H9 (cell line): ENCODE data around the gene NEURL1. TPM values are rescaled to one million over a fixed set of nuclear protein-coding genes. Genes with fewer than 3 reads are reported as not detected.

Experiments
- DNase-seq: peaks from one replicate; pipeline ENCODE4 v3.0.0-alpha.2; 2017
- H2AFZ ChIP-seq: one replicate; pipeline ENCODE4 v1.6.1; 2013; ENCODE audit warnings: mild to moderate bottlenecking, low read length, control low read depth, moderate library complexity
- H2AK5ac ChIP-seq: 2 replicates; pipeline ENCODE4 v1.6.1; 2013; ENCODE audit warnings: low read length, control low read depth, mixed read lengths; ENCODE audit not compliant: insufficient read length
- H2BK120ac ChIP-seq: one replicate; pipeline ENCODE4 v1.6.1; 2013; ENCODE audit warnings: low read depth, mild to moderate bottlenecking, low read length, control low read depth, inconsistent platforms; ENCODE audit not compliant: poor library complexity, severe bottlenecking
- H2BK12ac ChIP-seq: 2 replicates; pipeline ENCODE4 v1.6.1; 2013; ENCODE audit warnings: low read length, control low read depth, mixed read lengths, low read depth; ENCODE audit not compliant: insufficient read length
- H2BK15ac ChIP-seq: 2 replicates; pipeline ENCODE4 v1.6.1; 2013; ENCODE audit warnings: low read depth, low read length, control low read depth
- H2BK20ac ChIP-seq: one replicate; pipeline ENCODE4 v1.6.1; 2013; ENCODE audit warnings: low read depth, mild to moderate bottlenecking, low read length, control low read depth, inconsistent platforms; ENCODE audit not compliant: poor library complexity, severe bottlenecking
- H2BK5ac ChIP-seq: 2 replicates; pipeline ENCODE4 v1.6.1; 2013; ENCODE audit warnings: low read length, control low read depth, mixed read lengths; ENCODE audit not compliant: insufficient read length
- H3K14ac ChIP-seq: 2 replicates; pipeline ENCODE4 v1.6.1; 2013; ENCODE audit warnings: low read length, control low read depth; ENCODE audit not compliant: insufficient read depth
- H3K18ac ChIP-seq: 2 replicates; pipeline ENCODE4 v1.6.1; 2013; ENCODE audit warnings: low read depth, mild to moderate bottlenecking, mixed read lengths, low read length, control low read depth; ENCODE audit not compliant: insufficient read length
- H3K23ac ChIP-seq: 2 replicates; pipeline ENCODE4 v1.6.1; 2013; ENCODE audit warnings: low read length, control low read depth, mixed read lengths, low read depth; ENCODE audit not compliant: insufficient read length
- H3K23me2 ChIP-seq: 2 replicates; pipeline ENCODE4 v1.6.1; 2013; ENCODE audit warnings: low read depth, mild to moderate bottlenecking, mixed read lengths, low read length, control low read depth; ENCODE audit not compliant: insufficient read length, poor library complexity, severe bottlenecking
- H3K27ac ChIP-seq: 2 replicates; pipeline ENCODE4 v1.5.1; 2013; ENCODE audit warnings: low read length, control low read depth, mixed read lengths, low read depth; ENCODE audit not compliant: insufficient read length
- H3K27me3 ChIP-seq: 2 replicates; pipeline ENCODE4 v1.6.1; 2013; ENCODE audit warnings: low read length, control low read depth, inconsistent platforms; ENCODE audit not compliant: insufficient read depth
- H3K4ac ChIP-seq: 2 replicates; pipeline ENCODE4 v1.6.1; 2013; ENCODE audit warnings: low read depth, mild to moderate bottlenecking, control low read depth, inconsistent platforms, low read length, moderate library complexity
- H3K4me1 ChIP-seq: 2 replicates; pipeline ENCODE4 v1.6.1; 2013; ENCODE audit warnings: low read length, control low read depth, inconsistent platforms; ENCODE audit not compliant: insufficient read depth
- H3K4me2 ChIP-seq: 2 replicates; pipeline ENCODE4 v1.6.1; 2013; ENCODE audit warnings: low read length, control low read depth, mixed read lengths; ENCODE audit not compliant: insufficient read length, insufficient read depth
- H3K56ac ChIP-seq: 2 replicates; pipeline ENCODE4 v1.6.1; 2013; ENCODE audit warnings: low read depth, mild to moderate bottlenecking, mixed read lengths, low read length, control low read depth; ENCODE audit not compliant: insufficient read length
- H3K79me1 ChIP-seq: 2 replicates; pipeline ENCODE4 v1.6.1; 2013; ENCODE audit warnings: low read depth, mild to moderate bottlenecking, moderate library complexity, low read length, control low read depth, inconsistent platforms; ENCODE audit not compliant: insufficient read depth, poor library complexity, severe bottlenecking
- H3K79me2 ChIP-seq: 2 replicates; pipeline ENCODE4 v1.6.1; 2013; ENCODE audit warnings: low read length, control low read depth, inconsistent platforms; ENCODE audit not compliant: insufficient read depth
- H3K9ac ChIP-seq: 2 replicates; pipeline ENCODE4 v1.6.1; 2013; ENCODE audit warnings: low read length, control low read depth, mixed read lengths; ENCODE audit not compliant: insufficient read length; ENCODE audit errors: extremely low read depth
- H3K9me3 ChIP-seq: one replicate; pipeline ENCODE4 v1.6.1; 2013; ENCODE audit warnings: low read depth, low read length, inconsistent platforms; ENCODE audit not compliant: control insufficient read depth
- H3T11ph ChIP-seq: one replicate; pipeline ENCODE4 v1.6.1; 2013; ENCODE audit warnings: mild to moderate bottlenecking, low read length, control low read depth, inconsistent platforms
- H4K20me1 ChIP-seq: one replicate; pipeline ENCODE4 v1.6.1; 2013; ENCODE audit not compliant: control insufficient read depth, insufficient read length, insufficient read depth
- H4K5ac ChIP-seq: 2 replicates; pipeline ENCODE4 v1.6.1; 2013; ENCODE audit warnings: low read depth, mild to moderate bottlenecking, mixed read lengths, low read length, control low read depth; ENCODE audit not compliant: insufficient read length
- H4K8ac ChIP-seq: replicated peaks from 2 replicates; pipeline ENCODE4 v1.6.1; 2013; ENCODE audit warnings: low read length, control low read depth, mixed read lengths, low read depth; ENCODE audit not compliant: insufficient read length
- H4K91ac ChIP-seq: 2 replicates; pipeline ENCODE4 v1.6.1; 2013; ENCODE audit warnings: low read depth, mild to moderate bottlenecking, moderate library complexity, mixed read lengths, low read length, control low read depth; ENCODE audit not compliant: insufficient read length
- H3K27ac Mint-ChIP-seq, 3 experiments: 2 replicates in 2 of 3; 3 replicates in 1 of 3; pipeline ENCODE4 v1.8.0; 2020 to 2021; ENCODE audit warnings: mixed read lengths in 3 of 3, mild to moderate bottlenecking in 1 of 3, moderate library complexity in 1 of 3
- H3K27me3 Mint-ChIP-seq: 2 replicates; pipeline ENCODE4 v1.8.0; 2021; ENCODE audit warnings: low read depth, mild to moderate bottlenecking, moderate library complexity, mixed read lengths
- H3K36me3 Mint-ChIP-seq, 3 experiments: 2 replicates in 2 of 3; 3 replicates in 1 of 3; pipeline ENCODE4 v1.8.0; 2020 to 2021; ENCODE audit warnings: low read depth in 3 of 3, mixed read lengths in 3 of 3; ENCODE audit not compliant: insufficient read depth in 1 of 3
- H3K4me1 Mint-ChIP-seq, 2 experiments: 2 replicates each; pipeline ENCODE4 v1.8.0; 2020; ENCODE audit warnings: mixed read lengths in 2 of 2
- H3K4me3 Mint-ChIP-seq, 2 experiments: 2 replicates in 1 of 2; 3 replicates in 1 of 2; pipeline ENCODE4 v1.8.0; 2020 to 2021; ENCODE audit warnings: mild to moderate bottlenecking in 2 of 2, mixed read lengths in 2 of 2, moderate library complexity in 1 of 2
- H3K9me3 Mint-ChIP-seq, 2 experiments: 2 replicates in 1 of 2; 3 replicates in 1 of 2; pipeline ENCODE4 v1.8.0; 2020; ENCODE audit warnings: mild to moderate bottlenecking in 2 of 2, mixed read lengths in 2 of 2, moderate library complexity in 1 of 2
- WGBS: extraction: QIAGEN DNeasy Blood & Tissue Kit; methylation state at CpG from one replicate; pipeline ENCODE4 v1.1.7; 2013; ENCODE audit warnings: missing lambda C conversion rate, low lambda C conversion rate, mixed read lengths; ENCODE audit not compliant: insufficient read length; ENCODE audit errors: extremely low coverage; 5-methylcytosine and 5-hydroxymethylcytosine counted together
- total RNA-seq: library from RNA; stranded (reverse); gene quantifications from 2 replicates; pipeline ENCODE4 v1.2.1, GENCODE V29; 2021
- TF ChIP-seq, protein P1 (sequence below): fragments of 200-600 bp; sonication (generic); conservative IDR thresholded peaks from 3 replicates; pipeline ENCODE4 v1.8.0; 2021; ENCODE audit warnings: antibody characterized with exemption, mild to moderate bottlenecking

NEURL1 gene
- total RNA-seq, 1 experiment from 2014 or later = 1.2 TPM

DNA sequence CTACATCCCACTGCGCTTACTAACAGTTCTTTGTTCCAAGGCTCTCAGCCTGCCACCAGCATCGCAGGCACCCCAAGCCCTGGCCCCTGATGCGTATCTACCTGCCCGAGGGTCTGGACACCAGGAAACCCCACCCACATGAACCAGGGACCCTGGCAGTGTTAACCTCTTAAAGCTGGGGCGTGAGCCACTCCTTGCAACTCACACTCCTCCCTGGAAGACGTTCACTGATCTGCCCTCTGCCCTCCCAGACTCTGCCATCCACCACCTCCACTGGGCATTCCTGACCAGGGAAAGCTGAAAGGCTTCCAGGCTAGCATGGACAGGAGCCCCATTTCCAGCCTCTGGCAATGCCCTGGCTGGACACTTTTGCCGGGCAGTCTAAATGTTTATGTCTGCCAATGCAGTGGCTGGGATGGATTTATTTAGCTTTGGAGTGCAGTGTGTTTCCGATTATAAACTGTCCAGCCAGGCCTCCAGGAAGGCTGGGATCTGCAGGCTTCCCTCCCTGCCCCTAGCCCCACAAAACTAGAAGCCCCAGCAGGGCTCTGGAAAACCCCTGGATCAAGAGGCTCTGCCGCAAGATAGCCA is 117.5 kb downstream of the NEURL1 start:
- Histone ChIP-seq H3K4me1 (peaks cover 2% of the 10 kb centered on the region; the same call in 1 of the 2 replicates), H3K79me1 (no peaks in the 10 kb centered on the region), H3K4me2 (no peak overlapping the region), H3T11ph (no peak overlapping the region), H2BK20ac (no peak overlapping the region), H3K14ac (no peak overlapping the region), H3K27me3 (no peaks in the 10 kb centered on the region), H3K23me2 (no peaks in the 10 kb centered on the region), H2AFZ (no peak overlapping the region), H3K79me2 (no peaks in the 10 kb centered on the region), H4K91ac (no peak overlapping the region), H4K8ac (no peak overlapping the region), H3K18ac (no peak overlapping the region), H2BK15ac (no peak overlapping the region), H2BK120ac (no peak overlapping the region), H3K27ac (no peak overlapping the region), H3K23ac (no peak overlapping the region), H3K9me3 (no peaks in the 10 kb centered on the region), H3K9ac (no peak overlapping the region), H4K5ac (no peak overlapping the region), H4K20me1 (no peaks in the 10 kb centered on the region), H3K56ac (no peak overlapping the region), H3K4ac (no peak overlapping the region), H2BK5ac (no peak overlapping the region), H2AK5ac (no peak overlapping the region), H2BK12ac (no peak overlapping the region)
- TF ChIP-seq, protein P1, sequence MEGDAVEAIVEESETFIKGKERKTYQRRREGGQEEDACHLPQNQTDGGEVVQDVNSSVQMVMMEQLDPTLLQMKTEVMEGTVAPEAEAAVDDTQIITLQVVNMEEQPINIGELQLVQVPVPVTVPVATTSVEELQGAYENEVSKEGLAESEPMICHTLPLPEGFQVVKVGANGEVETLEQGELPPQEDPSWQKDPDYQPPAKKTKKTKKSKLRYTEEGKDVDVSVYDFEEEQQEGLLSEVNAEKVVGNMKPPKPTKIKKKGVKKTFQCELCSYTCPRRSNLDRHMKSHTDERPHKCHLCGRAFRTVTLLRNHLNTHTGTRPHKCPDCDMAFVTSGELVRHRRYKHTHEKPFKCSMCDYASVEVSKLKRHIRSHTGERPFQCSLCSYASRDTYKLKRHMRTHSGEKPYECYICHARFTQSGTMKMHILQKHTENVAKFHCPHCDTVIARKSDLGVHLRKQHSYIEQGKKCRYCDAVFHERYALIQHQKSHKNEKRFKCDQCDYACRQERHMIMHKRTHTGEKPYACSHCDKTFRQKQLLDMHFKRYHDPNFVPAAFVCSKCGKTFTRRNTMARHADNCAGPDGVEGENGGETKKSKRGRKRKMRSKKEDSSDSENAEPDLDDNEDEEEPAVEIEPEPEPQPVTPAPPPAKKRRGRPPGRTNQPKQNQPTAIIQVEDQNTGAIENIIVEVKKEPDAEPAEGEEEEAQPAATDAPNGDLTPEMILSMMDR = no peak
- H3K27me3 Mint-ChIP-seq = no peaks in the 10 kb centered on the region
- H3K4me3 Mint-ChIP-seq = no peak overlapping the region
- H3K9me3 Mint-ChIP-seq = peaks cover 2 to 14% of the 10 kb centered on the region in 2 experiments
- no peak overlapping the region; a peak in 1 of 7 replicates for H3K27ac Mint-ChIP-seq
- H3K36me3 Mint-ChIP-seq = peaks cover 8 to 24% (median 10%) of the 10 kb centered on the region in 3 experiments
- WGBS = no CpG with 5 or more reads among the region's 9 CpGs
- no peak for DNase-seq
- H3K4me1 Mint-ChIP-seq = peaks cover 14% of the 10 kb centered on the region in 2 experiments
